Uterus (tissue), 2 donors: Measurements from ENCODE around the gene GNMT.

ENCODE experiments used
- POLR2A ChIP-seq, 2 donors: fragments of 450-650 bp; IDR thresholded peaks; one replicate each; pipeline ENCODE4 v1.6.1; 2016; ENCODE audit warnings: antibody characterized with exemption in 2 of 2, mild to moderate bottlenecking in 1 of 2, moderate library complexity in 1 of 2
- TF ChIP-seq, protein P1 (sequence below), 4 experiments: fragments of 200-600 bp in 2 of 4; fragments of 450-650 bp in 2 of 4; sonication (generic) in 2 of 4; IDR thresholded peaks; one replicate each; pipeline ENCODE4 v1.5.1; 2016 to 2019; ENCODE audit warnings: antibody characterized with exemption in 4 of 4, mild to moderate bottlenecking in 2 of 4, moderate library complexity in 1 of 4

DNA sequence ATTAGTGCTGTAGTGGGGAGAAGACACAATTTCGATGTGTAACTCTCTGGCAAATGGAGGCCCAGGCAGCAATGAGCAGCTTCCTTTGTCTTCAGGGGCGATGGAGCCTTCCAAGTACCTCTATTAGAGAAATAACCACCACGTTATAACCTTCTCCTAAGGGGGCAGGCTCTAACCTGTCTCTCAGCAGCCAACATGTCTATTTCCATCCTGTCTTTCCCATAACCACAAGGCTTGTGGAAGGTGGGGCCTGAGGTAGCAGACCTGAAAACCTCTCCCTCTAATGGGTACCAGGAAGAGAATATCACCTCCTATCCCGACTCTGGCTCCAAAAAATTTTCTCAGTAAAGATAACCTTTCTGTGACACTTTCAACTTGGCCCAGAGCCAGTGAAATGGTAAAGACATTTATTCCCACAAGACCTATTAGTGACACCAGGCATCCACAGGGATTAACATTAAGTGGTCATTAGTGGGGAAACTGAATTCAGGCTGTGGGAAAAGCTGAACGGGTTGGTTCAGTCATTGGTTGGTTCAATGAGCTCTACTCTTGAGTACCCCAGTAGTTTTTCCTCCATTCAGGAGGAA lies 14.5 kb downstream of the GNMT start:
- TF ChIP-seq, protein P1, sequence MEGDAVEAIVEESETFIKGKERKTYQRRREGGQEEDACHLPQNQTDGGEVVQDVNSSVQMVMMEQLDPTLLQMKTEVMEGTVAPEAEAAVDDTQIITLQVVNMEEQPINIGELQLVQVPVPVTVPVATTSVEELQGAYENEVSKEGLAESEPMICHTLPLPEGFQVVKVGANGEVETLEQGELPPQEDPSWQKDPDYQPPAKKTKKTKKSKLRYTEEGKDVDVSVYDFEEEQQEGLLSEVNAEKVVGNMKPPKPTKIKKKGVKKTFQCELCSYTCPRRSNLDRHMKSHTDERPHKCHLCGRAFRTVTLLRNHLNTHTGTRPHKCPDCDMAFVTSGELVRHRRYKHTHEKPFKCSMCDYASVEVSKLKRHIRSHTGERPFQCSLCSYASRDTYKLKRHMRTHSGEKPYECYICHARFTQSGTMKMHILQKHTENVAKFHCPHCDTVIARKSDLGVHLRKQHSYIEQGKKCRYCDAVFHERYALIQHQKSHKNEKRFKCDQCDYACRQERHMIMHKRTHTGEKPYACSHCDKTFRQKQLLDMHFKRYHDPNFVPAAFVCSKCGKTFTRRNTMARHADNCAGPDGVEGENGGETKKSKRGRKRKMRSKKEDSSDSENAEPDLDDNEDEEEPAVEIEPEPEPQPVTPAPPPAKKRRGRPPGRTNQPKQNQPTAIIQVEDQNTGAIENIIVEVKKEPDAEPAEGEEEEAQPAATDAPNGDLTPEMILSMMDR (IDR thresholded peaks at IDR 0.05): no peak
- TF ChIP-seq POLR2A (IDR thresholded peaks at IDR 0.05): no peak
